GM21423 (cell line): Measurements from ENCODE around the gene DUSP10.

Experiments
- ATAC-seq: cut with Tn5 transposase; IDR thresholded peaks from one replicate; pipeline ENCODE4 v1.9.1; 2021; ENCODE audit warnings: mild to moderate bottlenecking, moderate library complexity; ENCODE audit not compliant: unreplicated experiment

The DUSP10 gene

DNA sequence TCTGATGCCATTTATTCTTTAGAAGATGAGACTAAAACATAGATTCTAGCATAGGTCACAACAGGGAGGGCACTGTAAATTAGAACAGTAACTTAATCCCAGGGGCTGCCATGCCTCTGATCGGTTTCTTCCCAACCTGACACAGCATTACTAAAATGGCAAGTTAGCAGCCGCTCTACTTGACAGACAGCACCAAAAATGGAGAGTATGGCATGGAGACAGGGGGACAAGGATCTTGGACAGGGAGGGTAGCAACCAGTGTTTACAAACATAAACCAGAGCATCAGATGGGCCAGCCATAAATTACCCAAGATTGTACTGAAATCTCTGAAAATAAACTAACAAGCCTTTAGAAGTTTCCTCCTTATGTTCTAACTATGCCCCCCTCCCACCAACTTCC is 5.9 kb downstream of the DUSP10 start:
- ATAC-seq, result no peak

DNA sequence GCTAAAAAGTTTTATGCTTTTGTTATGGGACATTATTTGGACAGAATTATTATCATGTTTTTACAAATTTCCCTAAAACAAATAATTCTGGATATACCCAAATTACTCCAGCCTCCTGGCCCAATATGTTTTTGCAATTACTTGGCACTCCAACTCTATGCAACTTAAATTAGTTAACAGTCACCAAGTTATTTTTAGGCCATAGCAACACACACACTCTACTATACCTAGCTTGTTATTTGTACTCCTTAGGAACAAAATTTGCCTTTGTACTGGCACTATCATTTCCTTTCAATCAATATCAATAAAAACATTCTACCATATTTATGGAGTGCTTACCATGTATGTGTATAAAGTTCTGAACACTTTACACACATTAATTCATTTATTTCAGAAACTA is 7.7 kb downstream of the DUSP10 start:
- ATAC-seq, result no peak

DNA sequence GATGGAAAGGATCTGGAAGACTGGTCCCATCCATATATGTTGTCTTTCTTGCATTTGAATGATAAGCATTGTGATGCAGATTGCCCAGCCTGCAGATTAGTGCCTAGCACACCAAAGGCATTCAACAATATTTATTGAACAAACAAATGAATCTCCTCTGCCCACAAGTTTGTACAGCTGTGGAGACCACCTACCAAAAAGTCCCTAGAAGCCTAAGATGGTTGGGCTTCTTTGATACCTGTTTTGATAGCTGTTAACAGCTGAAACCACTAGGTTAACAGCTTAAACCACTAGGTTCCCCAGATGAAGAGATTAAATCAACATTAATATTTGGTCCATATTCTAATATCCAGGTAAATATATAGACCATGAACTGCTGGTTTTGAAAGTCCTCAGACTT is 9.8 kb downstream of the DUSP10 start:
- ATAC-seq, result no peak

DNA sequence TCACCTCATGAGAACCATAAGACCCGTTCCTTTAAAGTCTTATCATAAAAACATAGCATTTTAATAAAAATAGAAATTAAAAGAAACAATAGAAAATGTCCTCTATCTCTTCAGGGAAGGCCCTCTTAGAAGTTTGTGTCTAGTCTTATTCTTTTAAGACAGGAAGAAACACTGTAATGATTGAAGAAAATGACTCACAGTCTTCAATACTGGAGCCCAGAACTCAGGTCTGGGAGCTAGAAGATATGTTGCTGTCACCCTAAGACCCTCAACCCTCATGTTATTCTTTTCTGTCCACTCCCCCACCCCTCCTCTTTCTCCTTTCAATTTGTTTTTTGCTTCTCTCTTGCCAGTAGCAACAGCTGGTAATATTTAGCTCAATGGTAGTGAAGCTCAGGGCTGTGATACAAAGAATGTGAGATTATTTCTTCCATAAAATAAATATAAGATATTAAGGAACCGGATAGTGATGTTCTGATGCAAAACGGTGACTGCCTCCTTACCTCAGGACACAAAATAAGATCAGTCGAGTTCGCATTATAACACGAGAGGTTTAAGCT is 12.0 kb downstream of the DUSP10 start:
- ATAC-seq, result no peak

DNA sequence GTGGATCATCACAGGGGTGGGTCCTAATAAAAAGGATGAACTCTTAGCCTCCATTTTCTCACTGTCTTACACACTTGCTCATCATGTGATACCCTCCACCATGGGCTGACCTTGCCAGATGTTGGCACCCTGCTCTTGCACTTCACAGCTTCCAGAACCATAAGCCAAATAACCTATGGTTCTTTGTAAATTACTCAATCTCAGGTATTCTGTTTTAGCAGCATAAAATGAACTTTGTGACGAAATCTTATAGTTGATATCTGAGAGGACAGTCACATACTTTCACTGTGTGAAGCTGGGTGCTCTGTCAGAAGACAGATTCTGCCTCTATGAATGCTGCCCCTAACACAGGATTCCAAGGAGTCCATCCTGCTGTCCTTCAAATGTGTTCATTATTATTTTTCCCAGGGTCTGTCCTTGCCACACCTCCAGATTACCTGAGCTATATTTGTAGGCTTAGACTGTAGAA is 13.8 kb downstream of the DUSP10 start:
- ATAC-seq, result peak; percentile 4

DNA sequence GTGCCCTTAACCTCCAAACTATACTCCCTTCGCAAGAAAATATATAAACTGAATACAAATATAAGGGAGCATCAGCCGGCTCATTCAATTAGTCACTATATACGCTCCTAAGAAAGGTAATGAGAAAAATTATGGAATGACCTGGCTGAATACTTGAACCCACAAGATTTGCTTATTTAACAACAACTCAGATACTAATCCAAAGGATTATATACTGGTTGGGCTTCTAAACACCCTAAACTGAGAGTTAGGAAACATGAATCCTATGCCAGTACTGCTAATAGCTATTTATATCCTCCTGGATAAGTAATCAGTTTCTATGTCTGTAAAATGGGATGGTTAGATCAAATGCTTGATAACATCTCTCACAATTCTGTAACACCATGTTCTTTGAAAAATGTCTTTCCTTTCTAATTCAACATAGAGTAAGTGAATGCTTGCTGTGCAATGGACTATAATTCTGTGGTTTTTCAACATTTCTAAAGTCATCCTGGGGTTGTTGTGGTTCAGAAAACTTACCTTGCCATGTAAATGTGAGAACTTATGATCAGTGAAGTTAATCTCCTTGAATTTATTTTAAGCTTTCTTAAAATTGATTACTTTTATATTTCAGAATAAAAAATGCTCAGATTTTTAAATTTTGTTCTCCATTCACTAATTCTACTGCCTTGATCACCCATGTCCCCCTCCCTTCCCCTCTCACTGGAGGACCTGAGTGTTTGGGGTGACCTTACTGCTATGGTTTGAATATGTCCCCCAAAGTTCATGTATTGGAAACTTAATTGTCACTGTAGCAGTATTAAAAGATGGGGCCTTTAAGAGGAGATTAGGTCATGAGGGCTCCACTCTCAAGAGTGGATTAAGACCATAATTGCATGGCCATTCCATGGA is 14.5 kb downstream of the DUSP10 start:
- peak; percentile 30 for ATAC-seq

DNA sequence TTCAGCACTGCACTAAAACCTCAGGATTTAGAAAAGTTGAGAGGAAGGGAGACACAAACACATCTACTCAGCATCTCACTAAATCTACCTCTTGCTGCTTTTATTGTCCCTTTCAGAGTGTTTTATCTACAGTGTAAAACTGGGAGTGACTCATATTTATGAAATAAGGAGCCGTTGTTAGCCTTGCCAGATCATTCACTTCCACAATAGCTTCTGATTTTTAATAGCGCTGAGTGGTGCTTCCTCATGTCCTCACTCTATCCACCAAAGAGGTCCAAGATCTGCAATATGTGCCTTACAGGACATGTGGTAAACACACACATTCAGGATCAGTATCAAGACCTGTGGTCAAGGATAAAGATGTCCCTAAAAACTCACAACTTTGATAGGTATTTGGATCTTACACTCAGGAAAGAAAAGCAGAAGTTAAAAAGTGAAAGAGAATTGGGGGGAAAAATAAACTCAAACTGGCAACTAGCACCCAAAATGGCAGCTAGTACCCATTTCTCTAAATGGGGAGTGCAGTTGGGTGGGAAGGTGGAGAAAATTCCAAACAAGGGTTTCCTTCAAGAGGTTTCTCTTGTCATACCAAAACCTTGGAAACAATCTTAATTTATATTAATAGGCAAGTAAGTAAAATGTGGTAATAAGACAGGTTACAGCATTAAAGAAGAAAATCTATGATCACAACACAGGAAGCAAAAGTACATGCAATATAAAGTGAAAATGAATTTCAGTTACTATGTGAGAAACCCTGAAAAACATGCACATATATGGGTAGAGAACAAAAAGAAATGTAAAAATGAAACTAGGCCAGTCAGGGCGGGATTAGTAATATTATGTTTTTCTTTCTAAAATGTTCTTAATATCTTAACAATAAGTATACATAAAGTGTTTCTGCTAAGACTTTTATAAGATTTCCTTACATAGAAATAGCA is 15.9 kb downstream of the DUSP10 start:
- ATAC-seq, result peak; percentile 43

DNA sequence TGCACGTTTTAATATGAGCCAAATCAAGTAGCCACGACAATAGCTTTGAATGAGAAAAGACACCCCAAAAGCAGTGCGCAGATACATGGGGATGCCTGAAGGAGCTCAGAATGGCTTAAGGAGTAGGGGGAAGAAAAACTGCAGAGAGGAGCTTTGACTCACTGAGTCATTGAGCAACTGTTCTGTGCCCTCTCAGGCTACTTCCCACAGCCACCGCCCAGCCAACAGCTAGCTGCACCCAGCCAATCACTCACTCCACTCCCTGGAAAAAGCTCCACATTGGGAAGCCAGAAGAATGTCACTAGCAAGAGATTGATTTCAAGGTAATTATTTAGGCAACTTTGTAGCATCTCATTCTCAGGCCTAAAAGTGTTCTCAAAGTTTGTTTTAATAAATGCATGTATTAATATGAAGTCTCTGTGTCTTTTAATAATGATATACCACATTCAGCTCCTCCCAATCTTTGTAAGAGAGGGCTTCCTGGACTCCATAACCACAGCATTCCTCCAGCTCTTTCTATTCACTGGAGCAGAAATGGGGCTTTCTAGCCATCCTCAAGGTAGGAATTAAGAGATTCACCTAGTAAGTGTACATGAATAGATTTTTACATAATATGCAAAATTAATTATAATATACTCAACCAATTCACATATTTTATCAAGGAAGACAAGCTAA is 16.8 kb downstream of the DUSP10 start:
- ATAC-seq, result no peak

DNA sequence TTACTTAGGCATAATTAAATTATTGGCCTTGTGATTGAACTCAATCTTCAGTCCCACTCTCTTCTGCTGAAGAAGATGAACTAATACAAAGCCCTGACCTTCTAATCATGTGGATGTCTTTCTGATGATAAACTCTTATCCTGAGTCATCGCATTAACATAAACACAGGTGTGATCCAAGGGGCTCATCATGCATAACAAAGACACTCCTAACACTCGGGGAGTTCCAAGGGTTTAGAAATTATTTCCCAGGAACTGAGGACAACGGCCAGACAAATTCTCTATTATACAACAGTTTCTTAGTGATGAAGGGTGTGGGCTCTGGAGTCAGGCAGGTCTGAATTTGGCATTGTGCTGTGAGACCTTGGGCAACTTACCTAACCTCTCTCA is 18.0 kb downstream of the DUSP10 start:
- ATAC-seq, result no peak

DNA sequence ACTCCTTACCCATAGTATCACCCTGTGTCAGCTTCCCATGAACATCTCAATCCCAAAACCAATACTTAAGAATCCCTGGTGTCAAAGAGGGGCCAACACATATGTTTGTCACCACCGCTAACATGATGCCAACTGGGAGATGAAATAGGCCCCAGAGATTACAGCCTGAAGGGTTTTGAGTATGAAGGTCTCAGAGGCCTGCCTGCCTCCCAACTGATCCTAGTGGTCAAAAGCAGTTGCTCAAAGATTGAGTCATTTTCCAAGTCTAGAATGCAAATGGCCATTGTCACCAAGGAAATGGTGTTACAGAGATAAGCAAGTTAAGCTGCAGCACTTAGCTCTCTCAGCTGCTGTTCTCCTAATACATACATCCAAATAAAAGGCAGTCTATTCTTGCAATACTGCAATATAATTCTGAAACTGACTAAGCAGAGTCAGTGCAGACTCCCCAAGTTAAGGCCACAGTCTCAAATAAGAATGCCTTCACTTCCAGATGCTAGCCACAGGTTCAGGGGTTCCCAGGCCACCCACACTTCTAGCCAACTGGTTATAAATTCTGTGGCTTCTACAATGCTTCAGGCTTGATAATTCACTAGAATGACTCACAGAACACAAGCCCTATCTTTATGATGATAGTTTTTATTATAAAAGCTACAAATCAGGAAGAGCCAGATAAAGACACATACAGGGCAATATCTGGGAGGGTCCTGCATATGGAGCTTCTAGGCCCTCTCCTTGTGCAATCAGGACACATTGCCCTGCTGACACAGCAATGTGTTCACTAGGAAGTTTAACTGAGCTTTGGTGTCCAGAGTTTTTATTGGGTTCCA is 18.7 kb downstream of the DUSP10 start:
- no peak for ATAC-seq

DNA sequence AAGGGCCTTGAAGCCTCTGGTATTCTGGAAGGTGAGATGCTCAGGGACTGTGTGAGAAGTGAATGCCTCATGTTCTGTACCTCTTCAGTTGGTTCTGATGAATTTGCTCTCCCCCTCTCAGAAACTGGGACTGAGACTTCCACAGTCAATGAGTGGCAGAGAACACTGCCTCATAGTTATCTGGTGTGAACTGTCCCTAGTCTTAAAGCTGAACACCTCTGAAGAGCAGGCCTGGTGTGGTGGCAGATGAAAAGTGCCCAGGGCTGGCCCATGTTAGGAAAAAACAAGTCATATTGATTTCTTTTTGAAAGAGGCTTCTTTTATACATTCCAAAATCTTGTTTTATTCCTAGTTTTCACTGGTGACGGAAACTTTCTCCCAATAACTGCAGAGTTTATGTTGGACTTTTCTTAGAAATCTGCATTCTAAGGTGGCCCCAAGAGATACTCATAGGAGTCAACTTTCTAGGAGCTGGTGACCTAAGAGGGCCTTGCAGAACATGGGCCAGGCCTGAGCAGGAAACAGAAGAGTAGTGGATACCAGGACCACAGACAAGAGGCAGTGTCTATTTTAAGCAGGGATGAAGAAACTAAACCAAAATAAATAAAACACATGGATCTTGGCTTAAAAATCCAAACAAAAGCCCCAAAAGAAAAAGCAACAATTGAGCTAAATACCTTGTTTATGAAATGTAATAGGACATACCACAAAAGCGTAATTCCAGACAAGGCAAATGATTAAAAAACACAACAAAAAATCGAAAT is 19.5 kb downstream of the DUSP10 start:
- ATAC-seq, result no peak

DNA sequence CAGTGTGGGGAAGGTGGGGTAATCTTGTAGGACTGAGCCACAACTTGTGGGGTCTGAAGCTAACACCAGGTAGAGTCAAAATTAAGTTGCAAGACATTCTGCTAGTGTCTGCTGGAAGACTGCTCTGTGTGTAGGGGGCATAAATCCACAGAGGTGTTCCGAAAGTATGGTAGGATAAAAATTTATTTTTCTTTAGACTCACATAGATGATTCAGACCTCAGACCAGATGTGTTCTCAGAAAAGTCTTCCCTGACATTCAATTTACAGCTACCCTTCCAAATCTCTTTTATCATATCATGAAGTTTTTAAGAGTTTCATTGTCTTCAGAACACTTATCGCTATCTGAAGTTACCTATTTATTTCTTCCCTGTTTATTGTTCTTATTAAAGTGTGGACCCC is 21.3 kb downstream of the DUSP10 start:
- no peak for ATAC-seq

DNA sequence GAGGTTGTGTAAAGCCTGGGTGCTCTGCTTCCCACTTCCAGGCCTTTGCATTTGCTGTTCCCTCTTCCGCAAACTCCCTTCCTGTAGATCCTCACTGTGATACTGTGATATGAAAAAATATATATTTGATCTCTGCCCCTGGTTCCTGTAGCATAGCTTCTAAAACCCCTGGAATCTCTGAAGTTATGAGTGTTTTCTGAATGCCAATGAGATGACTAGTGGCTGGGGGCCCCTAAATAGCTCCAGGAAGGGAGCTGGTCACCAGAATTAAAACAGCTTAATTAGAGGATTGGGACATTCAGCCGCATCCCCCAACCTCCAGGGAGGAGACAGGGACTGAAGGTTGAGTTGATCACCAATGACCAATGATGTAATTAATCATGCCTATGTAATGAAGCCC is 21.9 kb downstream of the DUSP10 start:
- ATAC-seq, result no peak

DNA sequence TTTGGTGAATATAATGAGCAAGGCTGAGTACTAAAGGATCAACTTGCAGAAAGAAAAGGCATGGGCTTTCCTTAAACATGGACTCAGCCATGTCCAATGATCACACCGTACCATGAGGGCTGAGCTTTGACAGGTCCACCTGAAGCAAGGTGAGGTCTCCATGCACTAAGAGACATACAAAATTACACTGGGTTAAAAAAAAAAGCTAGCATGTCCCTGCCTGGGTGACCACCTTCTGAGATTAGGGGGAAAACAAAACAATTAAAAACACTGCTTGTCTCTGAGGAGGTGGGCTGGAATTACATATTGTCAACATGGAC is 22.7 kb downstream of the DUSP10 start:
- ATAC-seq, result no peak

DNA sequence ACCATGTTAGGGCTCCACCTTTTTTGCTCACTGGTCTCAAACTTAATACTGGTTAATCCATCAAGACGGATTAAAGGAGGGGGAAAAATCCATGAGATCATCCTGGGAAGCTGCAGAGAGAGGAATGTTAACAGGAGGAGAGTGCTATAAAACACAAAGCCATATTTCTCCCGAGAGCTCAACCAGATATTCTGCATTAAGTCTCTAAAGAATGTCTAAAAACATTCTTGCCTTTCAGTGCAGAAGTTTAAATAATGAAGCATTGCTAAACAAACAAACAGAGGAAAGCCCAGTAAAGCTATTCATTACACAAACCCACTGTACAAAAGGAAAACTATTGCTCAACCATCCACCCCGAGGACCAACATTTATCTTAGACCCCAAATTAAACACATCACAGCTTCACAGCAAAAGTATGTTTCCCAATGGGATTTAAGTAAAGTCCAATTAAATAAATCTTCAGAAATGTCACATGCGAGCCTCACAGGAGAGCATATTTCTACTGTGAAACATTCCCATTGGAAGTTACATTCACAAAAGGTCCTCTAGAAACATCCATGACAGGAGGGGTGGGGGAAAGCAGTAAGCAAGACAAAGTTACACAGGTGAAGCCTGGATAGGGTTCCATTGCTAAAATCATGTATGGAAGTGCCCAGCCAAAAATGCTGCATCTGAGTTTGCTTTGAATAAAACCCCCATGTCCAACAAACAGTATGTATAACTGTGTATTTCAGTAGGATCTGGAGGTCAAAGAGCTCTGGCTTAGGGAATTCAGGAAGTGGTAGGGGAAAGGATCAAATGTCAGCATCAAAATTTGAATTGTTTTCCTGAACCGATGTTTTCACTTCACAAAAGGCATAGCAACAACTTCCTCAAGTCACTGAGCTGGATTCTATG is 23.3 kb downstream of the DUSP10 start:
- no peak for ATAC-seq

DNA sequence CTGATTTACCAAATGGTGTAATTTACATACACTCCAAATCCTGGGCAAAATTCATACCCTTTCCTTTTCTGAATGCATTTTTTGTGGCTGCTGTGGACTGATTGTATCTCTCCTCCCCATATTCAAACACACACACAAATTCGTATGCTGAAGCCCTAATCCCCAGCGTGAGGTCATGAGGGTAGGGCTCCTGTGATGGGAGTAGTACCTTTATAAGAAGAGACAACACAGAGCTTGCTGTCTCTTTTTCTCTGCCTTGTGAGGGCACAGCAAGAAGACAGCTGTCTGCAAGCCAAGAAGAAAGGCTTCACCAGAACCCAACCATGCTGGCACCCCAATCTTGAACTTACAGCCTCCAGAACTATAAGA is 24.4 kb downstream of the DUSP10 start:
- ATAC-seq, result no peak

DNA sequence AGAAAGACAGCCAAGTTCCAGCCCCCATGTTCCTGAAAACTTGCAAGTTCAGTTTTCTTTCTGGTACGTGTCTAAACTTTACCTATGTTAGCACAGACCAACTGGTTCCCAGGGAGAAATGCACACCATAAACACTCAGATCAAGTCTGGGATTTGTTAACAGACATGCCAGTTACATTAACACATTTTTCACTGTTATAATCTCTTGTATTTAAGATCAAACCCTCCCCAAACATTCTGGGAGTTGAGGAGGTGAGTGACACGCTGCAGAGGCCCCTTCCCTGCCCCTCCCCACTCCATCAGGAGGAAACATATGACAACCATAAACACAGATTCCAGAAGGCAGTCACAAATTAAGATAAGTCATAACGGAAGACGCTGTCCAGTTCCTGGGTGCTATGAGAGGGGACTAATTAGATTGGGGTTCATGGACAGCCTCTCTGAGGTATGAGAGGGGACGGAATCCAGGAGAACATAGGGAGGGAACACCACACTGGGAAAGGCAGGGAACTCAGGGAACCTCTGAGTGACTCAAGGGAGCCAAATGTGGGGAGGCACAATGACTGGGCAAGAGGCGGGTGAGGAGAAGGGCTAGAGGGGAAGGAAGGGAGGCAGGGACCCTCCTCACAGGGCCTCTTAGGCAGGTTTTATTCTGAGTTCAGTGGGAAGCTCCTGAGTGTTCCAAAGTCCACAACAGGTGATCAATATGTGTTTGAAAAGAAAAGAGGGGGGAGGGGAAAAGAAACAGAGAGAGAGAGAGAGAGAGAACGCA is 25.0 kb downstream of the DUSP10 start:
- ATAC-seq, result no peak
